IMR-90 (cell line): ENCODE data around the gene COL23A1.

Experiments used
- CEBPB ChIP-seq: IDR thresholded peaks from 2 replicates; pipeline ENCODE4 v1.6.1; 2012; ENCODE audit warnings: low read depth, low read length, improper control_type of control experiment
- MAFK ChIP-seq: IDR thresholded peaks from 2 replicates; pipeline ENCODE4 v1.6.1; 2012; ENCODE audit warnings: low read depth, low read length, improper control_type of control experiment
- POLR2A ChIP-seq: IDR thresholded peaks from 2 replicates; pipeline ENCODE4 v1.6.1; 2012; ENCODE audit warnings: mild to moderate bottlenecking, low read depth, low read length
- RFX5 ChIP-seq: IDR thresholded peaks from 2 replicates; pipeline ENCODE4 v1.8.0; 2012; ENCODE audit warnings: low read depth, mild to moderate bottlenecking, low read length, moderate library complexity
- TF ChIP-seq, protein P1 (sequence below): conservative IDR thresholded peaks from 2 replicates; pipeline ENCODE4 v1.5.1; 2012; ENCODE audit warnings: mild to moderate bottlenecking, low read depth, low read length, improper control_type of control experiment
- TF ChIP-seq, protein P2 (sequence below): fragments of 150-350 bp; IDR thresholded peaks from 2 replicates; pipeline ENCODE4 v1.6.1; 2017; ENCODE audit warnings: mild to moderate bottlenecking, antibody characterized with exemption, low read length, low read depth
- TF ChIP-seq, protein P3 (sequence below): fragments of 150-350 bp; IDR thresholded peaks from 2 replicates; pipeline ENCODE4 v1.6.1; 2016; ENCODE audit warnings: low read depth, mild to moderate bottlenecking, low read length, moderate library complexity, borderline replicate concordance

DNA sequence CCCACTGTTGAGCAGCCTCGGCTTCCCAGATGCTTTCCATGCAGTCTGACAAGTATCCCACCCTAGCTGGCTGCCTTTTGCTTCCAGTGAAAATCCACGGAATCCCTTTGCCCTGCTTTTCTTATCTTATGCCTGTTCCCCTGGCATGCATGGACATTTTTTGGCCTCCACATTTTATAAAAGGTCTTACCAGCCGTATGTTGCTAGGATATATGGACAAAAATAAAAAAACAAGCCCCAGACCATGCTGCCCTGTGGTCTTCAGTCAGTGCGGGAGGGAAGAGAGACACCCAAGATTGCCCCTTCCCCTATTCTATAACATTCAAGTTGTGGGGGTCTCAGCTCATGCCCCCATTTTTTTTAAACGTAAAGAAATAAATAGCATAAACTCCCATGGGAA, 129.6 kb downstream of the COL23A1 start:
- TF ChIP-seq, protein P1, sequence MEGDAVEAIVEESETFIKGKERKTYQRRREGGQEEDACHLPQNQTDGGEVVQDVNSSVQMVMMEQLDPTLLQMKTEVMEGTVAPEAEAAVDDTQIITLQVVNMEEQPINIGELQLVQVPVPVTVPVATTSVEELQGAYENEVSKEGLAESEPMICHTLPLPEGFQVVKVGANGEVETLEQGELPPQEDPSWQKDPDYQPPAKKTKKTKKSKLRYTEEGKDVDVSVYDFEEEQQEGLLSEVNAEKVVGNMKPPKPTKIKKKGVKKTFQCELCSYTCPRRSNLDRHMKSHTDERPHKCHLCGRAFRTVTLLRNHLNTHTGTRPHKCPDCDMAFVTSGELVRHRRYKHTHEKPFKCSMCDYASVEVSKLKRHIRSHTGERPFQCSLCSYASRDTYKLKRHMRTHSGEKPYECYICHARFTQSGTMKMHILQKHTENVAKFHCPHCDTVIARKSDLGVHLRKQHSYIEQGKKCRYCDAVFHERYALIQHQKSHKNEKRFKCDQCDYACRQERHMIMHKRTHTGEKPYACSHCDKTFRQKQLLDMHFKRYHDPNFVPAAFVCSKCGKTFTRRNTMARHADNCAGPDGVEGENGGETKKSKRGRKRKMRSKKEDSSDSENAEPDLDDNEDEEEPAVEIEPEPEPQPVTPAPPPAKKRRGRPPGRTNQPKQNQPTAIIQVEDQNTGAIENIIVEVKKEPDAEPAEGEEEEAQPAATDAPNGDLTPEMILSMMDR = no peak
- TF ChIP-seq POLR2A = no peak
- TF ChIP-seq, protein P2, sequence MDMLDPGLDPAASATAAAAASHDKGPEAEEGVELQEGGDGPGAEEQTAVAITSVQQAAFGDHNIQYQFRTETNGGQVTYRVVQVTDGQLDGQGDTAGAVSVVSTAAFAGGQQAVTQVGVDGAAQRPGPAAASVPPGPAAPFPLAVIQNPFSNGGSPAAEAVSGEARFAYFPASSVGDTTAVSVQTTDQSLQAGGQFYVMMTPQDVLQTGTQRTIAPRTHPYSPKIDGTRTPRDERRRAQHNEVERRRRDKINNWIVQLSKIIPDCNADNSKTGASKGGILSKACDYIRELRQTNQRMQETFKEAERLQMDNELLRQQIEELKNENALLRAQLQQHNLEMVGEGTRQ = no peak
- no peak for TF ChIP-seq RFX5
- TF ChIP-seq, protein P3, sequence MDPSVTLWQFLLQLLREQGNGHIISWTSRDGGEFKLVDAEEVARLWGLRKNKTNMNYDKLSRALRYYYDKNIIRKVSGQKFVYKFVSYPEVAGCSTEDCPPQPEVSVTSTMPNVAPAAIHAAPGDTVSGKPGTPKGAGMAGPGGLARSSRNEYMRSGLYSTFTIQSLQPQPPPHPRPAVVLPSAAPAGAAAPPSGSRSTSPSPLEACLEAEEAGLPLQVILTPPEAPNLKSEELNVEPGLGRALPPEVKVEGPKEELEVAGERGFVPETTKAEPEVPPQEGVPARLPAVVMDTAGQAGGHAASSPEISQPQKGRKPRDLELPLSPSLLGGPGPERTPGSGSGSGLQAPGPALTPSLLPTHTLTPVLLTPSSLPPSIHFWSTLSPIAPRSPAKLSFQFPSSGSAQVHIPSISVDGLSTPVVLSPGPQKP = no peak
- TF ChIP-seq CEBPB = no peak
- TF ChIP-seq MAFK = no peak
